ENCODE measurements around the gene IQCF6. TPM values are rescaled to one million over a fixed set of nuclear protein-coding genes. Genes with fewer than 3 reads are reported as not detected.
"Not testable (repeated sequence)": the region's sequence is repeated elsewhere in the genome, so short reads cannot be mapped to it uniquely, and the experiment has no call there.

IQCF6 gene
- polyA plus RNA-seq, 1 experiment, result not detected

DNA sequence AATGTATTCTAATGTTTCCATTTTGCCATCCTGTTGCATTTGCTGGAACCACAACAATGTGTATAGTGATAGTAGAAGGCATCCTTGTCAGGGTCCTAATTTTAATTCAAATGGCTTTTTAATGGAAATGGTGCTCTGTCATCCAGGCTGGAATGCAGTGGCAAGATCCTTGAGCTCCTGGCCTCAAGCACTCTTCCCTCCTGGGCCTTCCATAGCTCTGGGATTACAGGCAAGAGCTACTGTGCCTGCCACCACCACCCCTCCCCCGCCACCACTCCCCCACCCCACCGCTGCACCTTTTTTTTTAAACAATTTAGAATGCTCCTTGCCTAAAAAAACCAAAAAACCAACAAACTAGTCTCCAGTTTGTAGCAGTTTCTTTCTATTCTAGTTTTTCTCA is 15.2 kb upstream of the IQCF6 start:
- no peak overlapping the region for H3K4me3 ChIP-seq (ENCODE audit: low read depth, low read length)
- CTCF ChIA-PET, result no interaction called here
- POLR2A ChIA-PET, result no interaction called here
- TF ChIP-seq, protein P1, sequence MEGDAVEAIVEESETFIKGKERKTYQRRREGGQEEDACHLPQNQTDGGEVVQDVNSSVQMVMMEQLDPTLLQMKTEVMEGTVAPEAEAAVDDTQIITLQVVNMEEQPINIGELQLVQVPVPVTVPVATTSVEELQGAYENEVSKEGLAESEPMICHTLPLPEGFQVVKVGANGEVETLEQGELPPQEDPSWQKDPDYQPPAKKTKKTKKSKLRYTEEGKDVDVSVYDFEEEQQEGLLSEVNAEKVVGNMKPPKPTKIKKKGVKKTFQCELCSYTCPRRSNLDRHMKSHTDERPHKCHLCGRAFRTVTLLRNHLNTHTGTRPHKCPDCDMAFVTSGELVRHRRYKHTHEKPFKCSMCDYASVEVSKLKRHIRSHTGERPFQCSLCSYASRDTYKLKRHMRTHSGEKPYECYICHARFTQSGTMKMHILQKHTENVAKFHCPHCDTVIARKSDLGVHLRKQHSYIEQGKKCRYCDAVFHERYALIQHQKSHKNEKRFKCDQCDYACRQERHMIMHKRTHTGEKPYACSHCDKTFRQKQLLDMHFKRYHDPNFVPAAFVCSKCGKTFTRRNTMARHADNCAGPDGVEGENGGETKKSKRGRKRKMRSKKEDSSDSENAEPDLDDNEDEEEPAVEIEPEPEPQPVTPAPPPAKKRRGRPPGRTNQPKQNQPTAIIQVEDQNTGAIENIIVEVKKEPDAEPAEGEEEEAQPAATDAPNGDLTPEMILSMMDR (IDR thresholded peaks at IDR 0.05; ENCODE audit: insufficient read depth, low read depth, low read length), result no peak
- H3K36me3 ChIP-seq (ENCODE audit: control insufficient read depth, insufficient read depth, low read length), result no peaks in the 10 kb centered on the region
- no peak for DNase-seq (ENCODE audit: low read depth)
- H3K27me3 ChIP-seq (ENCODE audit: control insufficient read depth, insufficient read depth, low read length), result no peaks in the 10 kb centered on the region

DNA sequence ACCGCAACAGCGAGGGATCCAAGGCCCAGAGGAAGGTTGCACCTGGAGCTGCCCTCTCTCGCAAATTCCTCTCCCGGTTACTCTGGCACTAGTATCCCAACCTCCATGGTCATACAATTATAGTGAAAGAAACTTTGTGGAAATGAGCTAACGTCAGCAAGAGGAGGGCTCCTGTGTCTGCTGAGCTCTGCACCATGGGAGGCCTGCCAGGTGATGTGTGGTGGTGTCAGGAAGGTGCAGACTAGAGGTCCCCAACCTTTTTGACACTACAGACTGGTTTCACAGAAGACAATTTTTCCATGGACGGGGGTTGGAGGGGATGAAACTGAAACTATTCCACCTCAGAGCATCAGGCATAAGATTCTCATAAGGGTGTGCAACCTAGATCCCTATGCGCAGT is 13.2 kb upstream of the IQCF6 start:
- TF ChIP-seq, protein P1 (IDR thresholded peaks at IDR 0.05; ENCODE audit: insufficient read depth, low read depth, low read length), result no peak
- no peaks in the 10 kb centered on the region for H3K36me3 ChIP-seq (ENCODE audit: control insufficient read depth, insufficient read depth, low read length)
- ChIA-PET POLR2A (no interaction called here), CTCF (interaction anchor here (0.8 kb wide), 1 partner anchor 357 kb away, joined by 3 read pairs; no protein-coding TSS in a partner anchor)
- H3K4me3 ChIP-seq (ENCODE audit: low read depth, low read length), result no peak overlapping the region
- no peak for DNase-seq (ENCODE audit: low read depth)
- H3K27me3 ChIP-seq (ENCODE audit: control insufficient read depth, insufficient read depth, low read length), result no peaks in the 10 kb centered on the region

DNA sequence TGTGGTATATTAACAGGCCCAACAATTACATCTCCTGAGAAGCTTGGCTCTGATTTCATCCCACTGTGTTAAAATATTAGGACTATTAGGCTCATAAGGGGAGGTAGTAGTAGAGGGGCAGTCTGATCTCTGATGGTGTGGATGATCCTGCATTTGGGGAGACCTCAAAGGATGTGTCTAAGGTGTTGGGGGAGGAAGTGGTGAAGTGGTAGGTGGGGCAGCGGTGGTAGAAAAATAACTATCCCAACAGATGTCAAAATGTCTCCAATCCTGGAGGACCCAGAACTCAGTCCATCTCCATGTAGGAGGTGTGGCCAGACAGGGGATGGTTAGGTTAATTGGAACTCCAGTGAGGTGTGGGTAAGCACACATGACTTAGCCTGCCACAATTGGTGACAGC is 10.4 kb upstream of the IQCF6 start:
- Histone ChIP-seq H3K36me3 (ENCODE audit: control insufficient read depth, insufficient read depth, low read length) (no peaks in the 10 kb centered on the region), H3K4me3 (ENCODE audit: low read depth, low read length) (no peak overlapping the region), H3K27me3 (ENCODE audit: control insufficient read depth, insufficient read depth, low read length) (no peaks in the 10 kb centered on the region)
- DNase-seq (ENCODE audit: low read depth), result no peak
- POLR2A ChIA-PET, result no interaction called here
- CTCF ChIA-PET, result interaction anchor here (1.2 kb wide), 1 partner anchor 10 kb away, joined by 4 read pairs; no protein-coding TSS in a partner anchor
- TF ChIP-seq, protein P1 (IDR thresholded peaks at IDR 0.05; ENCODE audit: insufficient read depth, low read depth, low read length), result no peak

DNA sequence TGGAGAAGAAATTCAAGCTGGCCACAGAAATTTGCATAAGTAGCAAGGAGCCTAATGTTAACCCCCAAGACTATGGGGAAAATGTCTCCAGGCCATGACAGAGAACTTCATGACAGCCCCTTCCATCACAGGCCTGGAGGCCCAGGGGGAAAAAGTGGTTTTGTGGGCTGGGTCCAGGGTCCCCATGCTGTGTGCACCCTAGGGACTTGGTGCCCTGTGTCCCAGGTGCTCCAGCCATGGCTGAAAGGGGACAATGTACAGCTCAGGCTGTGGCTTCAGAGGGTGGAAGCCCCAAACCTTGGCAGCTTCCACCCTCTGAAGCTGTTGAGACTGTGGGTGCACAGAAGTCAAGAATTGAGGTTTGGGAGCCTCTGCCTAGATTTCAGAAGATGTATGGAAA is 8.5 kb upstream of the IQCF6 start:
- H3K27me3 ChIP-seq (ENCODE audit: control insufficient read depth, insufficient read depth, low read length); H3K36me3 ChIP-seq (ENCODE audit: control insufficient read depth, insufficient read depth, low read length); POLR2A ChIA-PET; CTCF ChIA-PET; H3K4me3 ChIP-seq (ENCODE audit: low read depth, low read length); DNase-seq (ENCODE audit: low read depth): not testable (repeated sequence)

DNA sequence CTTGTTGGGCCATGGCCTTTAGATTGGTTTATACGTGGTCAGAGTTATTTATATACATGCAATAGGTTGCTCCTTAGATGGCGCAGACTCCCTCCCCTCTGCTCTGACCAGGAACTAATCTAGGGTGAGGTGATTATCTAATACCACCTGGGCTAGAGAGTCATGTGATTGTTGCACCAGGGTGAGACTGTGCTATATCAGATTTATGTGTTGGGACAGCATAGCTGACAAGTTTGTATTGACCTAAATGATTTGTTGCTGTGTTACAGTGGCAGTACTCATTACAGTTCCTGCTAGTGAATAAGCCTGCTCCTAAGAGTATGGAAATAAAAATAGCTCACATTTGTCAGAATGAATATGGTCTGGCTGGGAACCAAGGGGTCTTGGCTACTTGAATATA is 7.2 kb upstream of the IQCF6 start:
- H3K4me3 ChIP-seq (ENCODE audit: low read depth, low read length), result no peak overlapping the region
- H3K27me3 ChIP-seq (ENCODE audit: control insufficient read depth, insufficient read depth, low read length), result no peaks in the 10 kb centered on the region
- TF ChIP-seq, protein P1 (IDR thresholded peaks at IDR 0.05; ENCODE audit: insufficient read depth, low read depth, low read length), result no peak
- CTCF ChIA-PET, result interaction anchor here (0.5 kb wide), 1 partner anchor 397 kb away, joined by 3 read pairs; no protein-coding TSS in a partner anchor
- H3K36me3 ChIP-seq (ENCODE audit: control insufficient read depth, insufficient read depth, low read length), result no peaks in the 10 kb centered on the region
- POLR2A ChIA-PET, result no interaction called here
- no peak for DNase-seq (ENCODE audit: low read depth)

DNA sequence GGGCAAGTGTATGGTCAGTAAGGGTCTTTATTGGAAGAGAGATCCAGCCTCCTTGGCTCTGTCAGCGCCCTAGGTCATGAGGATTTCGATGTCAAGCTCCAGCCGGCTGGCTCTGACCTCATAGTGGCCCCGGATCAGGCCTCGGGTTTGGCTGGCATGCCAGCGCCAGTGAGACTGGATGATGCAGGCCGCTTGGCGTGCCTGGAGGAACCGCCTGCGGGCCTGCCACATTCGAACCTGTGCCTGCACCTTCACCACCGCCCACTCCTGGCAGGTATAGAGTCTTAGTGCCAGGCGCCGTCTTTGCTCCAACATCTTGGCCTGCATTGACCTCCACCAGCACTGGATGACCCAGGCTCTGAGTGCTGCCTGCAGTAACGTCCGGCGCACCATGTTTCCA is 483 bp downstream of the IQCF6 start:
- TF ChIP-seq, protein P1 (IDR thresholded peaks at IDR 0.05; ENCODE audit: insufficient read depth, low read depth, low read length), result no peak
- DNase-seq (ENCODE audit: low read depth), result no peak
- Histone ChIP-seq H3K4me3 (ENCODE audit: low read depth, low read length) (no peak overlapping the region), H3K27me3 (ENCODE audit: control insufficient read depth, insufficient read depth, low read length) (peaks cover 2% of the 10 kb centered on the region; the same call in 1 of the 2 replicates), H3K36me3 (ENCODE audit: control insufficient read depth, insufficient read depth, low read length) (no peaks in the 10 kb centered on the region)
- POLR2A ChIA-PET, result no interaction called here
- CTCF ChIA-PET, result no interaction called here

Data from BJ (cell line).